ENCODE data around the gene IRF9. TPM values are rescaled to one million over a fixed set of nuclear protein-coding genes. Genes with fewer than 3 reads are reported as not detected.

IRF9 gene
- total and polyA plus RNA-seq, 2 of the 13 experiments (the other 11 are each of a cell fraction or from before 2014, with no cell fraction given), result 14.9 to 49.7 TPM

DNA sequence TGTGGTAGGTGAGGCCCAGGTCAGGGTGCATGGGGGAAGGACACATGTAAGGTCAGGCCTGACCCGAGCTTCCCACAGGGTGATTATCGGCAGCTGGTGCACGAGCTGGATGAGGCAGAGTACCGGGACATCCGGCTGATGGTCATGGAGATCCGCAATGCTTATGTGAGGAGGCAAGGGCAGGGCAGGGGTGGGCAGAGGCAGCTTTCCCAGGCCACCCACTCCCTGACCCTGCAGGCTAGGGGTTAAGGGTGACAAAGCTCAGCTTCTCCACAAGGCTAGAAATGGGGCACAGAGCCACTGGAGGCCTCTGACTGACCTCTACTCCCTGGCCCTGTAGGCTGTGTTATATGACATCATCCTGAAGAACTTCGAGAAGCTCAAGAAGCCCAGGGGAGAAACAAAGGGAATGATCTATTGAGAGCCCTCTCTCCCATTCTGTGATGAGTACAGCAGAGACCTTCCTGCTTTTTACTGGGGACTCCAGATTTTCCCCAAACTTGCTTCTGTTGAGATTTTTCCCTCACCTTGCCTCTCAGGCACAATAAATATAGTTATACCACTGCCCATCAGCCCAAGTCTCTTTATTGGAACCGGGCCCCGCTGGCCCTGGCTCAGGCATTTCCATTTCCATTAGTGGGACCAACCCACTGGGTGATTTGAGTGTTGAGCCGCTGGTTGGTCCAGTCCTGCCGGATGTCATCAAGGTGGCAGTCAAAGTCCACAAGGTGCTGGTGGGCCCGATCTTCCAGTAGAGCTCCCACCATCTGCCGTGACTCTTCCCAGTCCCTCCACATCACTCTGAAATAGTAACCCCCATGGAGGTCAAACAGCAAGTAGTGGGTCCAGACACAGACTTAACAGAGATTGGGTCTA, 22.4 kb upstream of the IRF9 start (continued):
- TF ChIP-seq, protein P1, sequence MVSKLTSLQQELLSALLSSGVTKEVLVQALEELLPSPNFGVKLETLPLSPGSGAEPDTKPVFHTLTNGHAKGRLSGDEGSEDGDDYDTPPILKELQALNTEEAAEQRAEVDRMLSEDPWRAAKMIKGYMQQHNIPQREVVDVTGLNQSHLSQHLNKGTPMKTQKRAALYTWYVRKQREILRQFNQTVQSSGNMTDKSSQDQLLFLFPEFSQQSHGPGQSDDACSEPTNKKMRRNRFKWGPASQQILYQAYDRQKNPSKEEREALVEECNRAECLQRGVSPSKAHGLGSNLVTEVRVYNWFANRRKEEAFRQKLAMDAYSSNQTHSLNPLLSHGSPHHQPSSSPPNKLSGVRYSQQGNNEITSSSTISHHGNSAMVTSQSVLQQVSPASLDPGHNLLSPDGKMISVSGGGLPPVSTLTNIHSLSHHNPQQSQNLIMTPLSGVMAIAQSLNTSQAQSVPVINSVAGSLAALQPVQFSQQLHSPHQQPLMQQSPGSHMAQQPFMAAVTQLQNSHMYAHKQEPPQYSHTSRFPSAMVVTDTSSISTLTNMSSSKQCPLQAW (CRISPR knock-in tag; IDR thresholded peaks at IDR 0.05), result no peak
- TF ChIP-seq TOE1 (CRISPR knock-in tag; IDR thresholded peaks at IDR 0.05) (no peak), ZNF850 (CRISPR knock-in tag; conservative IDR thresholded peaks at IDR 0.05) (no peak), ZNF138 (CRISPR knock-in tag; IDR thresholded peaks at IDR 0.05; ENCODE audit: low read depth) (no peak), SMYD3 (CRISPR knock-in tag; IDR thresholded peaks at IDR 0.05) (no peak), MYC (CRISPR knock-in tag; IDR thresholded peaks at IDR 0.05; ENCODE audit: borderline replicate concordance) (no peak; the same call in 1 of the 2 replicates), ZNF224 (CRISPR knock-in tag; IDR thresholded peaks at IDR 0.05) (no peak), SATB2 (CRISPR knock-in tag; IDR thresholded peaks at IDR 0.05) (no peak), EP300 (IDR thresholded peaks at IDR 0.05; ENCODE audit: low read depth in 2 of 2, low read length in 2 of 2) (no peak), EP300 (CRISPR knock-in tag; IDR thresholded peaks at IDR 0.05; ENCODE audit: borderline replicate concordance) (0 out of 2 replicates have a peak, but pooled peaks have one; percentile 26), EZH2 (conservative IDR thresholded peaks at IDR 0.05; ENCODE audit: low read depth, low read length) (no peak), MLLT10 (CRISPR knock-in tag; IDR thresholded peaks at IDR 0.05) (no peak), TOPORS (CRISPR knock-in tag; IDR thresholded peaks at IDR 0.05) (no peak), ZNF768 (CRISPR knock-in tag; IDR thresholded peaks at IDR 0.05) (peak; percentile 54; the same call in 1 of the 2 replicates), REL (CRISPR knock-in tag; conservative IDR thresholded peaks at IDR 0.05) (no peak), NFE2 (CRISPR knock-in tag; IDR thresholded peaks at IDR 0.05) (no peak), ZNF143 (CRISPR knock-in tag; IDR thresholded peaks at IDR 0.05) (no peak)
- TF ChIP-seq, protein P2, sequence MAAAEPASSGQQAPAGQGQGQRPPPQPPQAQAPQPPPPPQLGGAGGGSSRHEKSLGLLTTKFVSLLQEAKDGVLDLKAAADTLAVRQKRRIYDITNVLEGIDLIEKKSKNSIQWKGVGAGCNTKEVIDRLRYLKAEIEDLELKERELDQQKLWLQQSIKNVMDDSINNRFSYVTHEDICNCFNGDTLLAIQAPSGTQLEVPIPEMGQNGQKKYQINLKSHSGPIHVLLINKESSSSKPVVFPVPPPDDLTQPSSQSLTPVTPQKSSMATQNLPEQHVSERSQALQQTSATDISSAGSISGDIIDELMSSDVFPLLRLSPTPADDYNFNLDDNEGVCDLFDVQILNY (CRISPR knock-in tag; conservative IDR thresholded peaks at IDR 0.05), result no peak
- TF ChIP-seq, protein P3, sequence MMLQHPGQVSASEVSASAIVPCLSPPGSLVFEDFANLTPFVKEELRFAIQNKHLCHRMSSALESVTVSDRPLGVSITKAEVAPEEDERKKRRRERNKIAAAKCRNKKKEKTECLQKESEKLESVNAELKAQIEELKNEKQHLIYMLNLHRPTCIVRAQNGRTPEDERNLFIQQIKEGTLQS (CRISPR knock-in tag; IDR thresholded peaks at IDR 0.05), result peak; percentile 45
- TF ChIP-seq, protein P4, sequence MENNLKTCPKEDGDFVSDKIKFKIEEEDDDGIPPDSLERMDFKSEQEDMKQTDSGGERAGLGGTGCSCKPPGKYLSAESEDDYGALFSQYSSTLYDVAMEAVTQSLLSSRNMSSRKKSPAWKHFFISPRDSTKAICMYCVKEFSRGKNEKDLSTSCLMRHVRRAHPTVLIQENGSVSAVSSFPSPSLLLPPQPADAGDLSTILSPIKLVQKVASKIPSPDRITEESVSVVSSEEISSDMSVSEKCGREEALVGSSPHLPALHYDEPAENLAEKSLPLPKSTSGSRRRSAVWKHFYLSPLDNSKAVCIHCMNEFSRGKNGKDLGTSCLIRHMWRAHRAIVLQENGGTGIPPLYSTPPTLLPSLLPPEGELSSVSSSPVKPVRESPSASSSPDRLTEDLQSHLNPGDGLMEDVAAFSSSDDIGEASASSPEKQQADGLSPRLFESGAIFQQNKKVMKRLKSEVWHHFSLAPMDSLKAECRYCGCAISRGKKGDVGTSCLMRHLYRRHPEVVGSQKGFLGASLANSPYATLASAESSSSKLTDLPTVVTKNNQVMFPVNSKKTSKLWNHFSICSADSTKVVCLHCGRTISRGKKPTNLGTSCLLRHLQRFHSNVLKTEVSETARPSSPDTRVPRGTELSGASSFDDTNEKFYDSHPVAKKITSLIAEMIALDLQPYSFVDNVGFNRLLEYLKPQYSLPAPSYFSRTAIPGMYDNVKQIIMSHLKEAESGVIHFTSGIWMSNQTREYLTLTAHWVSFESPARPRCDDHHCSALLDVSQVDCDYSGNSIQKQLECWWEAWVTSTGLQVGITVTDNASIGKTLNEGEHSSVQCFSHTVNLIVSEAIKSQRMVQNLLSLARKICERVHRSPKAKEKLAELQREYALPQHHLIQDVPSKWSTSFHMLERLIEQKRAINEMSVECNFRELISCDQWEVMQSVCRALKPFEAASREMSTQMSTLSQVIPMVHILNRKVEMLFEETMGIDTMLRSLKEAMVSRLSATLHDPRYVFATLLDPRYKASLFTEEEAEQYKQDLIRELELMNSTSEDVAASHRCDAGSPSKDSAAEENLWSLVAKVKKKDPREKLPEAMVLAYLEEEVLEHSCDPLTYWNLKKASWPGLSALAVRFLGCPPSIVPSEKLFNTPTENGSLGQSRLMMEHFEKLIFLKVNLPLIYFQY (CRISPR knock-in tag; IDR thresholded peaks at IDR 0.05; ENCODE audit: borderline replicate concordance), result no peak
- TF ChIP-seq, protein P5, sequence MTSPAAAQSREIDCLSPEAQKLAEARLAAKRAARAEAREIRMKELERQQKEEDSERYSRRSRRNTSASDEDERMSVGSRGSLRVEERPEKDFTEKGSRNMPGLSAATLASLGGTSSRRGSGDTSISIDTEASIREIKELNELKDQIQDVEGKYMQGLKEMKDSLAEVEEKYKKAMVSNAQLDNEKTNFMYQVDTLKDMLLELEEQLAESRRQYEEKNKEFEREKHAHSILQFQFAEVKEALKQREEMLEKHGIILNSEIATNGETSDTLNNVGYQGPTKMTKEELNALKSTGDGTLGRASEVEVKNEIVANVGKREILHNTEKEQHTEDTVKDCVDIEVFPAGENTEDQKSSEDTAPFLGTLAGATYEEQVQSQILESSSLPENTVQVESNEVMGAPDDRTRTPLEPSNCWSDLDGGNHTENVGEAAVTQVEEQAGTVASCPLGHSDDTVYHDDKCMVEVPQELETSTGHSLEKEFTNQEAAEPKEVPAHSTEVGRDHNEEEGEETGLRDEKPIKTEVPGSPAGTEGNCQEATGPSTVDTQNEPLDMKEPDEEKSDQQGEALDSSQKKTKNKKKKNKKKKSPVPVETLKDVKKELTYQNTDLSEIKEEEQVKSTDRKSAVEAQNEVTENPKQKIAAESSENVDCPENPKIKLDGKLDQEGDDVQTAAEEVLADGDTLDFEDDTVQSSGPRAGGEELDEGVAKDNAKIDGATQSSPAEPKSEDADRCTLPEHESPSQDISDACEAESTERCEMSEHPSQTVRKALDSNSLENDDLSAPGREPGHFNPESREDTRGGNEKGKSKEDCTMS (CRISPR knock-in tag; conservative IDR thresholded peaks at IDR 0.05), result no peak

All from HepG2 (cell line).